ENCODE measurements around the gene PDE5A. TPM values are rescaled to one million over a fixed set of nuclear protein-coding genes. Genes with fewer than 3 reads are reported as not detected.

The PDE5A gene
- total and polyA plus RNA-seq, 10 of the 15 experiments (the other 5 are each of a cell fraction or from before 2014, with no cell fraction given) = under 0.01 to 3.9 (median 0.26) TPM; not detected in 1

GRCh38 chr4:119659576-119659975 is 31.0 kb upstream of the PDE5A start:
- no peak for FAIRE-seq
- RAD21 ChIA-PET (ENCODE audit: unreplicated experiment) = no interaction called here
- SMC1A ChIA-PET (ENCODE audit: uncharacterized antibody, unreplicated experiment) = interaction anchor here (0.9 to 1.5 kb wide), 8 partner anchors 9 to 391 kb away, joined by 3 to 4 read pairs (median 3); no protein-coding TSS in a partner anchor
- TF ChIP-seq CBFB (IDR thresholded peaks at IDR 0.05; ENCODE audit: low read depth) (no peak), CEBPB (IDR thresholded peaks at IDR 0.05; ENCODE audit: borderline replicate concordance in 1 of 2, low read depth in 2 of 2, low read length in 2 of 2) (no peak), EZH2 (IDR thresholded peaks at IDR 0.05; ENCODE audit: borderline replicate concordance, control insufficient read depth, low read depth, low read length) (no peak), POLR2A (IDR thresholded peaks at IDR 0.05; ENCODE audit: low read depth, low read length) (no peak), RAD51 (IDR thresholded peaks at IDR 0.05) (no peak), MAX (IDR thresholded peaks at IDR 0.05; ENCODE audit: low read depth, low read length) (no peak), USF1 (IDR thresholded peaks at IDR 0.05; ENCODE audit: borderline replicate concordance, extremely low read length, insufficient read depth, low read depth, low read length) (no peak), ZBTB11 (CRISPR knock-in tag; IDR thresholded peaks at IDR 0.05) (no peak), CHD2 (IDR thresholded peaks at IDR 0.05; ENCODE audit: borderline replicate concordance, low read depth, low read length) (no peak), CHD4 (IDR thresholded peaks at IDR 0.05) (no peak), SMAD5 (IDR thresholded peaks at IDR 0.05; ENCODE audit: low read depth) (no peak), YBX1 (IDR thresholded peaks at IDR 0.05) (no peak), HDGF (IDR thresholded peaks at IDR 0.05) (no peak), IRF4 (IDR thresholded peaks at IDR 0.05; ENCODE audit: low read depth, low read length) (no peak), SPI1 (IDR thresholded peaks at IDR 0.05; ENCODE audit: borderline replicate concordance, insufficient read depth, low read depth, low read length) (no peak)
- TF ChIP-seq, protein P1, sequence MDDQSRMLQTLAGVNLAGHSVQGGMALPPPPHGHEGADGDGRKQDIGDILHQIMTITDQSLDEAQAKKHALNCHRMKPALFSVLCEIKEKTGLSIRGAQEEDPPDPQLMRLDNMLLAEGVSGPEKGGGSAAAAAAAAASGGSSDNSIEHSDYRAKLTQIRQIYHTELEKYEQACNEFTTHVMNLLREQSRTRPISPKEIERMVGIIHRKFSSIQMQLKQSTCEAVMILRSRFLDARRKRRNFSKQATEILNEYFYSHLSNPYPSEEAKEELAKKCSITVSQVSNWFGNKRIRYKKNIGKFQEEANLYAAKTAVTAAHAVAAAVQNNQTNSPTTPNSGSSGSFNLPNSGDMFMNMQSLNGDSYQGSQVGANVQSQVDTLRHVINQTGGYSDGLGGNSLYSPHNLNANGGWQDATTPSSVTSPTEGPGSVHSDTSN (IDR thresholded peaks at IDR 0.05; ENCODE audit: insufficient replicate concordance, low read depth, low read length) = no peak
- TF ChIP-seq, protein P2, sequence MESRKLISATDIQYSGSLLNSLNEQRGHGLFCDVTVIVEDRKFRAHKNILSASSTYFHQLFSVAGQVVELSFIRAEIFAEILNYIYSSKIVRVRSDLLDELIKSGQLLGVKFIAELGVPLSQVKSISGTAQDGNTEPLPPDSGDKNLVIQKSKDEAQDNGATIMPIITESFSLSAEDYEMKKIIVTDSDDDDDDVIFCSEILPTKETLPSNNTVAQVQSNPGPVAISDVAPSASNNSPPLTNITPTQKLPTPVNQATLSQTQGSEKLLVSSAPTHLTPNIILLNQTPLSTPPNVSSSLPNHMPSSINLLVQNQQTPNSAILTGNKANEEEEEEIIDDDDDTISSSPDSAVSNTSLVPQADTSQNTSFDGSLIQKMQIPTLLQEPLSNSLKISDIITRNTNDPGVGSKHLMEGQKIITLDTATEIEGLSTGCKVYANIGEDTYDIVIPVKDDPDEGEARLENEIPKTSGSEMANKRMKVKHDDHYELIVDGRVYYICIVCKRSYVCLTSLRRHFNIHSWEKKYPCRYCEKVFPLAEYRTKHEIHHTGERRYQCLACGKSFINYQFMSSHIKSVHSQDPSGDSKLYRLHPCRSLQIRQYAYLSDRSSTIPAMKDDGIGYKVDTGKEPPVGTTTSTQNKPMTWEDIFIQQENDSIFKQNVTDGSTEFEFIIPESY (IDR thresholded peaks at IDR 0.05) = no peak

More at GRCh38 chr4:119659576-119659975, 31.0 kb upstream of the PDE5A start:
- no peaks in the 10 kb centered on the region for H3K9me3 ChIP-seq (replicated peaks; ENCODE audit: control insufficient read depth, insufficient read depth, low read length)
- H3K27ac ChIP-seq (ENCODE audit: control insufficient read depth, insufficient read depth) = no peak overlapping the region
- no peak overlapping the region for H3K4me3 ChIP-seq
- no peak overlapping the region for H3K4me2 ChIP-seq (ENCODE audit: control insufficient read depth, insufficient read depth)
- BruUV-seq (replicated peaks) = no TSS peak
- CTCF ChIA-PET = interaction anchor here (0.7 to 1.9 kb wide), 3 partner anchors 18 to 38 kb away, joined by 3 to 9 read pairs (median 4); partner anchors contain the start of gene PDE5A
- H2AFZ ChIP-seq (ENCODE audit: control insufficient read depth, low read depth, low read length) = no peak overlapping the region
- H3K27me3 ChIP-seq (replicated peaks in 1 of 2; ENCODE audit: control insufficient read depth in 2 of 2, insufficient read depth in 2 of 2, low read length in 1 of 2) = no peaks in the 10 kb centered on the region
- peaks cover 3% of the 10 kb centered on the region; the same call in 1 of the 2 replicates for H3K4me1 ChIP-seq (ENCODE audit: control insufficient read depth, insufficient read depth, low read length)
- DNase-seq (ENCODE audit: low read depth, low spot score) = no peak
- POLR2A ChIA-PET = interaction anchor here (0.5 kb wide), 1 partner anchor 32 kb away, joined by 4 read pairs; no protein-coding TSS in a partner anchor
- H3K9ac ChIP-seq (ENCODE audit: control insufficient read depth, insufficient read depth, low read length) = no peak overlapping the region
- H4K20me1 ChIP-seq (ENCODE audit: control insufficient read depth, insufficient read depth) = no peaks in the 10 kb centered on the region
- no peak for ATAC-seq
- H3K36me3 ChIP-seq (ENCODE audit: control insufficient read depth in 2 of 2, insufficient read depth in 2 of 2, low read length in 1 of 2) = no peaks in the 10 kb centered on the region
- in situ Hi-C loops (cut with MboI) = no loop called here
- H3K79me2 ChIP-seq (ENCODE audit: control insufficient read depth, insufficient read depth, low read length) = no peaks in the 10 kb centered on the region
- intact Hi-C loops (cut with micrococcal nuclease; ENCODE audit: unreplicated experiment) = no loop called here

All from GM12878 (cell line).